Neural crest cell (in vitro differentiated cells): ENCODE measurements around the gene HYOU1. TPM values are rescaled to one million over a fixed set of nuclear protein-coding genes. Genes with fewer than 3 reads are reported as not detected.

Experiments
- DNase-seq: peaks from one replicate; pipeline ENCODE4 v3.0.0; 2021; ENCODE audit warnings: low read depth, mixed read lengths, low spot score
- H3K27ac Mint-ChIP-seq: one replicate; pipeline ENCODE4 v1.8.0; 2021; ENCODE audit warnings: mild to moderate bottlenecking, mixed read lengths; ENCODE audit not compliant: unreplicated experiment
- H3K27me3 Mint-ChIP-seq: 2 replicates; pipeline ENCODE4 v1.8.0; 2021; ENCODE audit warnings: low read depth, mild to moderate bottlenecking, mixed read lengths
- H3K36me3 Mint-ChIP-seq: 2 replicates; pipeline ENCODE4 v1.8.0; 2021; ENCODE audit warnings: low read depth, mild to moderate bottlenecking, mixed read lengths
- H3K4me1 Mint-ChIP-seq: 2 replicates; pipeline ENCODE4 v1.8.0; 2021; ENCODE audit warnings: mixed read lengths
- H3K4me3 Mint-ChIP-seq: one replicate; pipeline ENCODE4 v1.8.0; 2021; ENCODE audit warnings: mild to moderate bottlenecking, mixed read lengths
- H3K9me3 Mint-ChIP-seq: 2 replicates; pipeline ENCODE4 v1.8.0; 2021; ENCODE audit warnings: mixed read lengths
- total RNA-seq: library from RNA; stranded (reverse); gene quantifications from 2 replicates; pipeline ENCODE4 v1.2.1, GENCODE V29; 2021
- TF ChIP-seq, protein P1 (sequence below): fragments of 200-600 bp; sonication (generic); conservative IDR thresholded peaks from 2 replicates; pipeline ENCODE4 v1.5.0; 2021; ENCODE audit warnings: antibody characterized with exemption, mild to moderate bottlenecking

The HYOU1 gene
- total RNA-seq, 1 donor from 2014 or later = 204 TPM

DNA sequence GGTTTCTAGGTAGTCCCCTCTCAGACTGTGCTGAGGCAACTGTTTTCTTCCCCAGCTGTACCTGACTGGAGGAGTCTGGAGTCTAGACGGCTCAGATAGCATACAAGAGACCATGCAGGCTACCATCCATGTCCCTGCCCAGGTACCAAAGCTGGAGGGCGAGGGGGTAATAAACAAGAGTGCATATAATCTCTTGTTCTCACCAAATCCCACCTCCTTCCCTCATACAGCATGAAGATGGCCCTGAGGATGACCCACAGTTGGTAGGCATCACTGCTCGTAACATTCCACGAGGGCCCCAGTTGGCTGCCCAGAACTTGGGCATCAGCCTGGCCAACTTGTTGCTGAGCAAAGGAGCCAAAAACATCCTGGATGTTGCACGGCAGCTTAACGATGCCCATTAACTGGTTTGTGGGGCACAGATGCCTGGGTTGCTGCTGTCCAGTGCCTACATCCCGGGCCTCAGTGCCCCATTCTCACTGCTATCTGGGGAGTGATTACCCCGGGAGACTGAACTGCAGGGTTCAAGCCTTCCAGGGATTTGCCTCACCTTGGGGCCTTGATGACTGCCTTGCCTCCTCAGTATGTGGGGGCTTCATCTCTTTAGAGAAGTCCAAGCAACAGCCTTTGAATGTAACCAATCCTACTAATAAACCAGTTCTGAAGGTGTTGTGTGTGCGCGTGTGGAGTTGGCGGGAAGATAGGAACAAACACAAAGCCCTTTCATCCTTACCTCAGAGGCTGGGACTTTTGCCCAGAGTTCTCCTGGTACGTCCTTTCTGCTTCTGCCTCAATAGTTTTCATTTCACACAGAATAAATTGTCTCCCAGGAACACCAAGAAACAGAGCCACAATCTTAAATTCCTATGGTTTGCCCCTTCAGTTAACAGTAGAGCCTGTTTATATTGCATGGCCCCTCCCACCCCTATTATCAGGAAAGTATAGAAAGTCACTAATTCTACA is 36.2 kb upstream of the HYOU1 start:
- H3K36me3 Mint-ChIP-seq = peaks cover 34% of the 10 kb centered on the region
- H3K27ac Mint-ChIP-seq = peak overlapping the region; percentile 96
- TF ChIP-seq, protein P1, sequence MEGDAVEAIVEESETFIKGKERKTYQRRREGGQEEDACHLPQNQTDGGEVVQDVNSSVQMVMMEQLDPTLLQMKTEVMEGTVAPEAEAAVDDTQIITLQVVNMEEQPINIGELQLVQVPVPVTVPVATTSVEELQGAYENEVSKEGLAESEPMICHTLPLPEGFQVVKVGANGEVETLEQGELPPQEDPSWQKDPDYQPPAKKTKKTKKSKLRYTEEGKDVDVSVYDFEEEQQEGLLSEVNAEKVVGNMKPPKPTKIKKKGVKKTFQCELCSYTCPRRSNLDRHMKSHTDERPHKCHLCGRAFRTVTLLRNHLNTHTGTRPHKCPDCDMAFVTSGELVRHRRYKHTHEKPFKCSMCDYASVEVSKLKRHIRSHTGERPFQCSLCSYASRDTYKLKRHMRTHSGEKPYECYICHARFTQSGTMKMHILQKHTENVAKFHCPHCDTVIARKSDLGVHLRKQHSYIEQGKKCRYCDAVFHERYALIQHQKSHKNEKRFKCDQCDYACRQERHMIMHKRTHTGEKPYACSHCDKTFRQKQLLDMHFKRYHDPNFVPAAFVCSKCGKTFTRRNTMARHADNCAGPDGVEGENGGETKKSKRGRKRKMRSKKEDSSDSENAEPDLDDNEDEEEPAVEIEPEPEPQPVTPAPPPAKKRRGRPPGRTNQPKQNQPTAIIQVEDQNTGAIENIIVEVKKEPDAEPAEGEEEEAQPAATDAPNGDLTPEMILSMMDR = no peak
- peak overlapping the region; percentile 97 for H3K4me3 Mint-ChIP-seq
- H3K9me3 Mint-ChIP-seq = no peaks in the 10 kb centered on the region
- H3K27me3 Mint-ChIP-seq = peaks cover 13% of the 10 kb centered on the region
- no peak for DNase-seq
- peaks cover 49% of the 10 kb centered on the region for H3K4me1 Mint-ChIP-seq

DNA sequence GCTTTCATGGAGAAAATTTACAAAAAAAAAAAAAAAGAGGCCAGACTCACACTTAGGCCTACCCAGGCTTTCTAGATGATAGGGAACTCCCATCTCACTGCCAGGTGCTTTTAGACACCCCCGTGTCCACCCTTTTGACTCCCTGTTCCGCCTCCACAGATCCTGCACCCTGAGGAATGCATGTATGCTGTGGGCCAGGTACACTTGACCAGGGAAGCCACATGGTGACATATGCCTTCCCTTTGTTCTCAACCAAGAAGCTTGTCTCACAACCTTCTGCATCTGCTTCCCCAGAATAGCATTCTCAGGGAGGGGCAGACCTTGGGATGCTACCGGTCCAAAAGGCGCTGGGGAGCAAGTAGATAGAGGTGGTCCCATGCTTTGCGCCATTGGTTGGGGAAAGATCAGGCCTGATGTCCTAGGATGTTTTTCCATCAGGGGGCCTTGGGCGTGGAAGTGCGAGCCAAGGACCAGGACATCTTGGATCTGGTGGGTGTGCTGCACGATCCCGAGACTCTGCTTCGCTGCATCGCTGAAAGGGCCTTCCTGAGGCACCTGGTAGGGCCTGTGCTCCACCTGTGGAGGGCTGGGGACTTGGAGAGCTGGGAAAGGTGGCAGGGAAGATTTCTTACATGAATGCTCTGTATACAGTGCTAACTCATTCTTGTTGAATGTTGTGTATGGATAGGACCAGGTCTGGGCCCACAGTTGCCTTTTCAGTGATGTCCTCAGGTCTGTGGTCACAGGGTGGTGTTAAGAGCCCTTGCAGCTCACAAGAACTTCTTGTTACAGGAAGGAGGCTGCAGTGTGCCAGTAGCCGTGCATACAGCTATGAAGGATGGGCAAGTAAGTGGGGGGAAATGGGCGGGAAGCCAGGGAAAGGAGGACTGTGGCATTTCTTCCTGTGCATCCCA is 35.2 kb upstream of the HYOU1 start:
- Mint-ChIP-seq H3K36me3 (peaks cover 32% of the 10 kb centered on the region), H3K4me1 (peaks cover 50% of the 10 kb centered on the region), H3K9me3 (no peaks in the 10 kb centered on the region), H3K4me3 (peak overlapping the region; percentile 97), H3K27ac (peak overlapping the region; percentile 47), H3K27me3 (peaks cover 13% of the 10 kb centered on the region)
- no peak for DNase-seq
- TF ChIP-seq, protein P1 = no peak

DNA sequence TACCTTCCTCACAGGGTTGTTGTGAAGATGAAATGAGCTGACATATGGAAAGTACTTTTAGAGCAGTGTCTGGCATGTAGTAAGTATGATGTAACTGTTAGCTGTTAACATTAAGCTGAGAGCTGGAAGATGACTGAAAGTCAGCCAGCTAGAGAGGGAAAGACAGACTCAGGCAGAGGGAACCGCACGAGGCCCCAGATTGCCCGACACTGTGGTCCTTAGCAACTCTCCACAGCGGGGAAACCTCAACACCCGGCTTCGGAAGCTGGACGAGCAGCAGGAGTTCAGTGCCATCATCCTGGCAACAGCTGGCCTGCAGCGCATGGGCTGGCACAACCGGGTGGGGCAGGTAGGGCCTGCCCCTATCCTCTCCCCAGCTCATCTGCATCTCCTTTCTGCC is 34.2 kb upstream of the HYOU1 start:
- no peak overlapping the region for H3K27ac Mint-ChIP-seq
- peaks cover 26% of the 10 kb centered on the region for H3K36me3 Mint-ChIP-seq
- TF ChIP-seq, protein P1 = no peak
- no peak for DNase-seq
- peaks cover 49% of the 10 kb centered on the region for H3K4me1 Mint-ChIP-seq
- H3K4me3 Mint-ChIP-seq = peak overlapping the region; percentile 97
- no peaks in the 10 kb centered on the region for H3K9me3 Mint-ChIP-seq
- H3K27me3 Mint-ChIP-seq = peaks cover 13% of the 10 kb centered on the region

DNA sequence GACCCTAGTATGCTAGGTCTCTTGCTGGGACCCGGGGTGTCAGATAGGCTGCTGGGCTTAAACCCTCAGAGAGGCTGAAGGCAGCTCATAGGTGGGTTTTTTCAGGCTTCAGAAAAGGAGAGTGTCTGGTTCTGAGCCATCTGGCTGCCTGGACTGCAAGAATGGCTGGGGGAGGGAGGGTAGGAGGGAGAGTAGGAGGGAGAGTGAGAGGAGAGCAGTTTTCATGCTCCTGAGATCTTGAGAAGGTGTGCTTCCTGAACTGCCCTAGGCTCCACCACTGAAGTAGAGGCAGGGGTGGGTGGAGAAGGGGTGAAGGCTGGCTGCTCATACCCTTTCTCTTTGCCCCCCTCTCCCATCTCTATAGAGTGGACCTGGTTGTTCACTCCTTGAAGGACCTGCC is 32.3 kb upstream of the HYOU1 start:
- TF ChIP-seq, protein P1 = no peak
- no peak for DNase-seq
- Mint-ChIP-seq H3K27me3 (peaks cover 13% of the 10 kb centered on the region), H3K4me1 (peaks cover 54% of the 10 kb centered on the region), H3K9me3 (no peaks in the 10 kb centered on the region), H3K4me3 (peak overlapping the region; percentile 72), H3K36me3 (peaks cover 22% of the 10 kb centered on the region), H3K27ac (no peak overlapping the region)

DNA sequence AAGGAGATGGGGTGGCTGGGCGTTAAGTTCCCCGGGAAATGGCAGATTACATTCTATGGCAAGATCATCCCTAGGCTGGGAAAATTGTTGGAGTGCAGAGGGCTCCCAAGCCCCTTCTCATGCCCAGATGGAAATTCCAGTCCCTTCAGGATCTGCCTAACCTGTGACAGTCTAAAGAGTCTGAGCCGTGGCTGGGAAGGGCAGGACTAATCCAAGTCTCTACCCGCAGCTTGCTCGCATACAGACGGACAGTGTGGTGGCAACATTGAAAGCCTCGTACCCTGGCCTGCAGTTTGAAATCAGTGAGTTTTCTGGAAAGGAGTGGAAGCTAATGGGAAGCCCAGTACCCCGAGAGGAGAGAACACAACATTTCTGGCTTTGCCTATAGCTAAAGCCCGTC is 31.4 kb upstream of the HYOU1 start:
- H3K27ac Mint-ChIP-seq = no peak overlapping the region
- peaks cover 50% of the 10 kb centered on the region for H3K4me1 Mint-ChIP-seq
- H3K36me3 Mint-ChIP-seq = peaks cover 16% of the 10 kb centered on the region
- TF ChIP-seq, protein P1 = no peak
- H3K4me3 Mint-ChIP-seq = peak overlapping the region; percentile 72
- no peak for DNase-seq
- peaks cover 7% of the 10 kb centered on the region for H3K27me3 Mint-ChIP-seq
- H3K9me3 Mint-ChIP-seq = no peaks in the 10 kb centered on the region
